Muscle of back (tissue), 10 donors: ENCODE measurements around the gene TCOF1. TPM values are rescaled to one million over a fixed set of nuclear protein-coding genes. Genes with fewer than 3 reads are reported as not detected.

Experiments used
- polyA plus RNA-seq, 10 donors: library from polyadenylated mRNA; unstranded; fragments of 120-200 nt; gene quantifications; one replicate each; pipeline ENCODE4 v1.2.1, GENCODE V29; 2013; ENCODE audit not compliant: insufficient read length in 10 of 10

The TCOF1 gene
- polyA plus RNA-seq, 10 donors = 15.8 to 24.8 (median 17.9) TPM

Other genes starting within 250 kb of the TCOF1 start
- 100 to 1,000 TPM in 9 of 10 donors, 10 to 100 TPM in 1; 89.2 to 173 (median 143) TPM for gene PDGFRB, start 201.9 kb upstream of the TCOF1 start, polyA plus RNA-seq
- gene CDX1, start 190.9 kb upstream of the TCOF1 start, polyA plus RNA-seq = under 1 TPM in 7 of 10 donors, not detected in 3; 0.13 to 0.63 (median 0.24) TPM
- gene SLC6A7, start 167.6 kb upstream of the TCOF1 start, polyA plus RNA-seq = 1 to 10 TPM in 1 of 10 donors, under 1 TPM in 9; 0.15 to 1.7 (median 0.41) TPM
- 10 to 100 TPM; 32.6 to 93.3 (median 67.5) TPM for gene CAMK2A, start 67.9 kb upstream of the TCOF1 start, polyA plus RNA-seq
- 10 to 100 TPM in 1 of 10 donors, 1 to 10 TPM in 9; 3.4 to 10.2 (median 6.1) TPM for gene ARSI, start 54.8 kb upstream of the TCOF1 start, polyA plus RNA-seq
- gene CD74, start 55.2 kb downstream of the TCOF1 start, polyA plus RNA-seq = 100 to 1,000 TPM in 1 of 10 donors, 10 to 100 TPM in 9; 47.7 to 102 (median 77.2) TPM
- 1,000 to 10,000 TPM; 2,435 to 3,051 (median 2,763) TPM for gene RPS14, start 92.0 kb downstream of the TCOF1 start, polyA plus RNA-seq
- gene NDST1, start 150.4 kb downstream of the TCOF1 start, polyA plus RNA-seq = 10 to 100 TPM; 42.6 to 60.1 (median 49.6) TPM